GM18519 (cell line): Measurements from ENCODE around the gene FUT8.

Experiments
- ATAC-seq: cut with Tn5 transposase; IDR thresholded peaks from one replicate; pipeline ENCODE4 v1.9.1; 2021; ENCODE audit warnings: mild to moderate bottlenecking, moderate library complexity; ENCODE audit not compliant: unreplicated experiment, low FRiP score

The FUT8 gene

DNA sequence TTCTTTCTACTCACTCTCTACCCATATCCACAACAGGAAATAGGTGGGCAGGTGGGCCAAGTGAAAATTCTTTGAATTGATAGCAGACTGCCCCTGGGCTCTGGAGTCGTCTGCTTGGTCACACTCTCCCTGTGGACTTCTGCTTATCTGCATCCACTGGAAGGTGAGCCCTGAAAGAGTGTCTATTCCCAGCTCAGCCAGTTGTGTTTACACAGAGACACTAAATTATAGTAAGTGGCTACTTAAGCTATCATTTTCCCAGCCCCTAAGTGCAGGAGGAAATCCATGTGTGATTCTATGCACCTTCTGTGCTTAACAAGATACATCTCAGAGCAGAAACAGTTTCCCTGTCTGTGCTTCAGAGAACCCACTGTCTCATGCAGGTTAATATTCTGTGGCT, 338.4 kb downstream of the FUT8 start:
- no peak for ATAC-seq

DNA sequence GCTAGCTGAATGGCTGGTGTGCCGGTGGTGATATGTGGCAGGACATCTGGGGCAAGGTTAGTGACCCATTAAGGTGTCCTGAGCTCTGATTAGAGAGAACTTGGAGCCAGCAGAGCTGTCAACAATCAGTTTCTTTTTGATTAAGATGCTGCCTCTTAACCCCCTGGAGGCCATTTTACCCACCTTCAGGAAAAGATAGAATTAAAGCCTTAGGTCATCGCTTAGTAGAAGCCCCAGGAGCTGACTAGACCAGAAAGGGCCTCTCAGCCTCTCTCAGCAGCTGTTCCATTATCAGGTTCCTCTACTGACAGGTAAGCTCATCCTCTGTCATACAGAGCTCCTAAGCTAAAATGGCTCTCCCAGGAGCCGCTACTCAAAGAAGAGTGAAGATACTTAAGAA, 339.0 kb downstream of the FUT8 start:
- no peak for ATAC-seq

GRCh38 chr14:65753061-65753460, 340.5 kb downstream of the FUT8 start:
- ATAC-seq, result no peak

DNA sequence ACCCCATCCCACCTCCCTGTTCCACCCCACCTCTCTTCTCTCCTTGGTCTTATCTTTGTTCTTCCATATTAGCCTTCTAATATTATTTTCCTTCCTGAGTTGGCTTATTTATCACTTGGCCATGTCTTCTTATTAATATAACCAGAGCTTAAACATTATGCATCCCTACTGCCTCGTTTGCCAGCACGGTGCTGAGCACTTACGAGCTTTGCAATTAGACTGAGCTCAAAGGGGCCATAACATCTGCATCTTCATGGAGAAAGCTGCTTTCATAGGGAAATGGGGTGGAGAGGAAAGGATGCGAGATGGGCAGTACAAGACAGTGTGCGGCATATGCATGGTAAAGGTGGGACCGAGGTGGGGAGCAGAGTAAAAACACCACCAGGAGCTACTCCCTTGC, 342.8 kb downstream of the FUT8 start:
- no peak for ATAC-seq

DNA sequence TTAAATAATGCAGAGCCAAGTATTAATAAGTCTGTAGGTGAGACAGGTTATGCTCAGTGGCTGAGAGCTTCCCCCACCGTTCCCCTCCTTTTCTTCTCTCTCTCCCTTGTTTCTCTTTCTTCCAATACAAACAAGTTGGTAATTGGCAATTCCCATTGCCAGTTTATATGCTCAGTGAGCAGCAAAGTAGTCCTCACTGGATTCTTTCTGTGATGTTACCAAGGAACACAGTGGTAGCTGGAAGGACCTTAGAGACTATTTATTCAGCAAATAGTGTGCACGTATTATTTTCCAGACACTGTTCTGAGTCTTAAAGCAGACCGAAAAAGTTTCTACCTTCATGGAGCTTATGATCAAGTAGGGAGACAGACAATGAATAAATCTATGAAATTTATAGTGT, 344.4 kb downstream of the FUT8 start:
- ATAC-seq, result no peak

DNA sequence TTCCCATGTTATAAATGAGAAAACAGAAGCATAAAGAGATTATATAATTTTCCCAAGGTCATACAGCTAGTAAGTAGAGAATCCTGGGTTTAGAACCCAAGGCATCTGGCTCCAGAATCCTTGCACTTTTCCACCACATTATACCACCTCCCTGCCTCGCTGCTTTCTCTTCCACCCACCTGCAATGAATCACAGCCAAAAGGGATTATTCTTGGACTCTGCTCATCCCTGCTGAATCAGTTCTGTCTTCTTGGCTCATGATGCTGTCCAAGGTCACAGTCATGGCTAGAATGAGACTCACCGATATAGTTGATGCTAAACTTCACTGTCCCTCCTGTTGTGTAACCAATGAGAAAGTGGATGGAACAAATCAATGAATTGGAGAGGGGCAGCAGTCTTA, 356.6 kb downstream of the FUT8 start:
- ATAC-seq, result no peak

DNA sequence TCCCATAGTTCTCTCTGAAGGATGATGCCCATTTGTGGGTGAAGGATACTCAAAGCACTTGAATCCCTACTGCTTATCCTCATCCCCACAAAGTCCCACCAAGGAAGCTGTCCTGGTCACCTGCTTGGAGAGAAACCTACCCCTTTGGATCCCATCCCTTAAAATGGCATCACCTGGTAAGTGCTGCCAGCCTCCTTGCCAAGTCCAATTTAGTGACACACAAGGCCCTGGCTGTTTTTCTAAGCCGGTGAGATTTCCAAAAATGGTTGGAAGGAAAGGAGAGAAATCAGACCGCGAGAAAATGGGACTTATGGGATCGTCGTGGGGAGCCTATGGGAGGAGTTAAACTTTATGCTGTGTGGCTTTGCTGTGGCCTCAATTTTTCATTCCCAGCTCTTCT, 358.2 kb downstream of the FUT8 start:
- no peak for ATAC-seq

DNA sequence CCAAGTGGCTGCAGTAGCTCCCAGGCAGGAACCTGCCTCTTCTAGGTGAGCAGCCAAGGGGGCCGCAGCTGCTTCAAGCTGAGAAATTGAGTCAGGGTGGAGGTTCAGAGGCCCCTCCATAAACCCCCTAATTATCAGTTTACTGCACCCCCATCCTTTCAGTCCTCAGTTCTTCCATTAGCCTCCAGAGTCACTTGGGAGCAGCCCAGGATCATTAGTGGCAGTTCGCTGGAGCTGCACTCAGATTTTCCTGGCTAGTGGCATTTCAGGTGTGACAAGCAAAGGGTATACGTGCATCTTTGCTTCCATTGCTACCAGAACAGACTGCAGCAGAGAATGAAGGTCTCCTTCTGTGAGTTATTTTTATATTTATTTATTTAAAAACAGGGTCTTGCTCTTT, 358.7 kb downstream of the FUT8 start:
- ATAC-seq, result no peak

GRCh38 chr14:65772466-65772865, 359.9 kb downstream of the FUT8 start:
- no peak for ATAC-seq

DNA sequence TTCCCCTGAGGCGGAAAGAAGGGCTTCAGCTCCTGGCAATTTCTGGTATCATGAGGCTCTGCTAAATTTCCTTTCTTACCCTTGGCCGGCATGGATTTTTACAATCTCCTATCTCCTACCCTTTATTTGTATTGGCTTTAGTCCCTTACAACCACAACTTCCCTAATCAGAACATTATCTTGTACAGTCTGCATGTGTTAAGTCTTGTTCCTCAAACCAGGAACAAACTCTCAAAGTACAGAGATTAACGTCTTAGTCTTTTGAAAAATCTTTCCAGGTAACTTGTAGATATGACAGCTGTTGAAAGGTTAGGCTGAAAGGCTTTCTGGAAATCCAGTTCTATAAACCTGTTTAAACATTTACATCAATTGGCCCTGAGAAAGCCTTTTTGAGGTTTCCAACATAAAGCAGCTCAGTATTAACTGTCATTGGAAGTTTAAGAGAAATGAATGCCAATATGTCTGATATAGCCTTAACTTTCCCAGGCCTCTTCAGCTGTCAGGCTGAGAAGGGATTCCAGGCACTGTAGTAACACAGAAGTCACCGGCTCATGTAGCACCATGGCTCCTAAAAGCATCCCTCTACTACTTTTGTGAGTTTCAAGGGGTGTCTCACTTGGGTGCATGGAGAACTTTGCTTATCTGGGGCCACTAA, 360.5 kb downstream of the FUT8 start:
- ATAC-seq, result no peak

GRCh38 chr14:65774041-65774440, 361.5 kb downstream of the FUT8 start:
- no peak for ATAC-seq

DNA sequence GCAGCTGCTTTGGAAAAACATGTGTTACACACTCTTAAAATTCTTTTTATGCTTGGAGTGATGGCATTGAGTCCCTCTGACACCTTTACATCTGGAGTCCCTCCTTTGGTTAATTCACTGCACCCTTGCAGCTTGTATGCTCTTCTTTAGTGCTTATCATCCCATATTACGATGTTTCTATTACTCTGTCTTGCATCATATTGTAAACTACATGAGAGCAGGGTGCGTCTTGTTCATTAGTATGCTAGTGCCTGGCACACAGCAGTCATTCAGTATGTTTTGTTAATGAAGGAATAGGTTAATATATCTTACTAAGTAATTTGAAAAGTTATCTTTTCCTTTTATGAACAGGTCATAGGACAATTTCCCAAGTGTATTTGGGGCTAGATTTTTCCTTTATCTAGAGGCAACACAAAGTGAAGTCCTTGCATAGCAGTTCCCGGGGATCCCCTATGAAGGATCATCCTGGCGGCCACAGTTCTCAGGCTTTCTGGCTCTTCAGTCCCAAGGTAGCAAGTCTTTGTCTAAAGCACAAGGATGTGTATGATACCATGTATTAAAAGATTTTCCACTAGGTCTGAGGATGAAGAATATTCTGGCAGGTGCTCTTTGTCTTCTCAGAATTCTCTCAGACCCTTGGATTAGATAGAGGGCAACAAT, 363.8 kb downstream of the FUT8 start:
- ATAC-seq, result no peak

DNA sequence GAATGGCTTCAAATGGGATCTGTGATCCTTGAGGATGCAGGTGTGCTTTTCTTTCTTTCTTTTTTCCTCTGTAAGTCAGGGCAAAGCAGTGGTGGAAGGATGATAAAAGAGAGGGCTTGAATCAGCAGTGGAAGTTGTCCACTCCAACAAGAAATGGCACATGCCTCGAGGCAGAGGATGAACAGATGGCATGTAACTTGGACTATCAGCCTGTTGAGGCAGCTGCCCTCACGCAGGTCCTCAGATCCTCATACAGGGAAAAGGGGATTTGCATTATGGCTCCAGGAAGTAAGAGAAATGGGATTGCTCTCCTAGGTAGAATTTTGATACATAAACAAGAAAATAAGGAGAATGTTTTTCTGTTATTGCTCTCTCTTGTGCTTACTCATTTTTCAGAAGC, 368.0 kb downstream of the FUT8 start:
- ATAC-seq, result no peak

DNA sequence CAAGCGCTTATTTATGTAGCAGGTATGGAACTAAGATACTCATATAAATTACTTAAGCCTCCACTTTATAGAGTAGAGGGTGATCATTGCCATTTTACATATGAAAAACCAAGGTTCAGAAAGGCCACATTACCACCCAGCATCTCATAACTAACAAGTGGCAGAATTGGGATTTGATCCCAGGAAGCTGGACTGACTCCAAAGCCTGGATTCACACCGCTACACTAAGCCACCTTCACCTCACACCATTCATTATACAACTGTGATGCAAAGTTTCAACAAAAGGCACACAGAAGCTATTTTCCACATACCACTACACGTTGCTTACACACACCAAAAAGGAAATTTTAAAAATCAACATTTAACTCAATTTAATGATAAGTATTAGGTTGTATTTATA, 370.6 kb downstream of the FUT8 start:
- ATAC-seq, result no peak

GRCh38 chr14:65783576-65783975, 371.0 kb downstream of the FUT8 start:
- ATAC-seq, result no peak

DNA sequence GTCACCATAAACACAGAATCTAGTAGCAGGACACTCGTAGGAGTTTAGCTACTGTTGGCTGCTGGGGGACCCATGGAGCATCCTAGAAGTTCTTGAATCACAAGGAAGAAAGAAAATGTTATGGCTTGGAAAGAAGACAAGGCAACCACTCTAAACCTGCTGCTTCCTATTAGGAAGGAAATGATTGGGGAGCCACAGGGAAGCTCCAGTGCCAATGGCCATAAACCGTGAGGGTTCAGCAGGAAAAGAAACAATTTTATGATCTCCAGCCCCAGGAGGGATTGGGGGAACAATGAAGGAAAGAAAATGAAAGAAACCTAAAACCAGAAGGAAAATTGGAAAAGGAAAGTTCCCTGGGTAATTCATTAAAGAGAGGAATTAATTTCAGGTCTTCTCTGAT, 372.0 kb downstream of the FUT8 start:
- no peak for ATAC-seq

GRCh38 chr14:65787461-65787860, 374.9 kb downstream of the FUT8 start:
- no peak for ATAC-seq

DNA sequence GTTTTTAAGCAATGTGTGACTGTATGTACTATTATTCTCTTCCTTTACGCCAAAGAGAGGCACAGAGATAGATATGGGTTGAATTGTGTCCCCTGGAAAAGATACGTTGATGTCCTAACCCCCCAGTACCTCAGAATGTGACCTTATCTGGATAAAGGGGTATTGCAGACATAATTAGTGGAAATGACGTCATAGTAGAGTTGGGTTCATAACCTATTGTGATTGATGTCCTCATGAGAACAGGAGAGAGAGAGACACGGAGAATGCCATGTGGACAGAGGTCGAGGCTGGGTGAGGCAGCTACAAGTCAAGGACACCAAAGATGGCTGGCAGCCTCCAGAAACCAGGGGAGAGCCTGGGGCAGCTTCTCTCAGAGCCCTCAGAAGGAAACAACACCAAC, 376.3 kb downstream of the FUT8 start:
- ATAC-seq, result no peak

- ATAC-seq, result no peak
Measured at GRCh38 chr14:65789363-65789762, 376.8 kb downstream of the FUT8 start.

- no peak for ATAC-seq
Measured at GRCh38 chr14:65790172-65790815, 377.8 kb downstream of the FUT8 start.

GRCh38 chr14:65791191-65791981, 378.9 kb downstream of the FUT8 start:
- ATAC-seq, result no peak
